GM12878 (cell line): Measurements from ENCODE around the gene TECTB. TPM values are rescaled to one million over a fixed set of nuclear protein-coding genes. Genes with fewer than 3 reads are reported as not detected.

ENCODE experiments used
- ATAC-seq: fragments of 200-7000 bp; cut with Tn5 transposase; 3 replicates; pipeline ENCODE4 v1.9.1; 2020; ENCODE audit warnings: mild to moderate bottlenecking, moderate library complexity
- BruUV-seq: library from RNA; stranded (reverse); fragments of 400-500 nt; replicated peaks from 2 replicates; lab custom pipeline; 2021; lab: Mats Ljungman, UMichigan
- CTCF ChIA-PET: fragments of 300-600 bp; sonication (Branson Sonifier 250); formaldehyde crosslinking; extraction: SDS; loops from one replicate; lab custom pipeline; 2021; ENCODE audit warnings: inconsistent platforms; lab: Yijun Ruan, JAX
- POLR2A ChIA-PET: fragments of 350-600 bp; formaldehyde crosslinking; extraction: SDS; loops from one replicate; lab custom pipeline; 2021; ENCODE audit warnings: inconsistent platforms; lab: Charles Lee
- RAD21 ChIA-PET: fragments of 300-600 bp; sonication (Branson Sonifier 250); formaldehyde crosslinking; loops from one replicate; lab custom pipeline; 2023; ENCODE audit warnings: antibody characterized with exemption; ENCODE audit not compliant: unreplicated experiment; lab: Charles Lee
- SMC1A ChIA-PET: fragments of 300-600 bp; sonication (Branson Sonifier 250); formaldehyde crosslinking; loops from one replicate; lab custom pipeline; 2023; ENCODE audit not compliant: unreplicated experiment, uncharacterized antibody; lab: Charles Lee
- DNase-seq: peaks from one replicate; pipeline ENCODE4 v3.0.0-alpha.2; 2011; ENCODE audit warnings: low read depth, low spot score
- FAIRE-seq: peaks from 3 replicates; lab custom pipeline; 2011; peaks lifted over from hg19 to GRCh38; lab: Jason Lieb, UNC
- H2AFZ ChIP-seq: 2 replicates; pipeline ENCODE4 v1.6.0; 2011; ENCODE audit warnings: low read depth, low read length, control low read depth; ENCODE audit not compliant: control insufficient read depth
- H3K27ac ChIP-seq: 2 replicates; pipeline ENCODE4 v1.5.1; 2011; ENCODE audit warnings: control low read depth; ENCODE audit not compliant: control insufficient read depth, insufficient read depth
- H3K27me3 ChIP-seq, 2 experiments: replicated peaks in 1 of 2; 2 replicates each; pipeline versions ENCODE4 v1.6.0 to v1.6.1; 2011; ENCODE audit warnings: low read length in 1 of 2; ENCODE audit not compliant: control insufficient read depth in 2 of 2, insufficient read depth in 2 of 2
- H3K36me3 ChIP-seq, 2 experiments: 2 replicates each; pipeline ENCODE4 v1.5.1; 2011; ENCODE audit warnings: low read length in 1 of 2; ENCODE audit not compliant: control insufficient read depth in 2 of 2, insufficient read depth in 2 of 2
- H3K4me1 ChIP-seq: 2 replicates; pipeline ENCODE4 v1.6.1; 2011; ENCODE audit warnings: mild to moderate bottlenecking, low read length, moderate library complexity, mixed read lengths; ENCODE audit not compliant: control insufficient read depth, insufficient read depth
- H3K4me2 ChIP-seq: 2 replicates; pipeline ENCODE4 v1.6.0; 2011; ENCODE audit warnings: control low read depth; ENCODE audit not compliant: control insufficient read depth, insufficient read depth
- H3K4me3 ChIP-seq: fragments of 200-600 bp; sonication (generic); 2 replicates; pipeline ENCODE4 v1.5.1; 2016
- H3K79me2 ChIP-seq: 2 replicates; pipeline ENCODE4 v1.6.0; 2011; ENCODE audit warnings: low read length; ENCODE audit not compliant: control insufficient read depth, insufficient read depth
- H3K9ac ChIP-seq: 2 replicates; pipeline ENCODE4 v1.8.0; 2011; ENCODE audit warnings: low read length, control low read depth, mixed read lengths; ENCODE audit not compliant: control insufficient read depth, insufficient read depth
- H3K9me3 ChIP-seq: replicated peaks from 3 replicates; pipeline ENCODE4 v1.5.1; 2011; ENCODE audit warnings: mild to moderate bottlenecking, low read length; ENCODE audit not compliant: control insufficient read depth, insufficient read depth
- H4K20me1 ChIP-seq: 2 replicates; pipeline ENCODE4 v1.6.0; 2011; ENCODE audit not compliant: control insufficient read depth, insufficient read depth
- BCL11A ChIP-seq: IDR thresholded peaks from 2 replicates; pipeline ENCODE4 v1.6.1; 2011; ENCODE audit warnings: low read depth, low read length
- BMI1 ChIP-seq: fragments of 450-650 bp; IDR thresholded peaks from 2 replicates; pipeline ENCODE4 v1.6.1; 2016; ENCODE audit warnings: mild to moderate bottlenecking, moderate library complexity, borderline replicate concordance
- ESRRA ChIP-seq: IDR thresholded peaks from 2 replicates; pipeline ENCODE4 v1.6.1; 2012; ENCODE audit warnings: mild to moderate bottlenecking, low read length, improper control_type of control experiment
- FOXK2 ChIP-seq: fragments of 450-650 bp; IDR thresholded peaks from 2 replicates; pipeline ENCODE4 v1.6.1; 2017; ENCODE audit warnings: mild to moderate bottlenecking, moderate library complexity
- HDAC6 ChIP-seq: fragments of 200-600 bp; sonication (generic); IDR thresholded peaks from one replicate; pipeline ENCODE4 v1.8.0; 2017; ENCODE audit warnings: antibody characterized with exemption; ENCODE audit not compliant: unreplicated experiment
- HSF1 ChIP-seq: fragments of 150-350 bp; IDR thresholded peaks from 2 replicates; pipeline ENCODE4 v1.6.1; 2014; ENCODE audit warnings: mild to moderate bottlenecking, low read depth, low read length
- JUNB ChIP-seq: IDR thresholded peaks from 2 replicates; pipeline ENCODE4 v1.6.1; 2016; ENCODE audit warnings: antibody characterized with exemption, mild to moderate bottlenecking
- KLF5 ChIP-seq: fragments of 450-650 bp; IDR thresholded peaks from 2 replicates; pipeline ENCODE4 v1.6.1; 2014; ENCODE audit warnings: mild to moderate bottlenecking; ENCODE audit not compliant: partially characterized antibody
- MTA2 ChIP-seq: fragments of 450-650 bp; IDR thresholded peaks from 2 replicates; pipeline ENCODE4 v1.6.1; 2016; ENCODE audit warnings: low read depth, mild to moderate bottlenecking, moderate library complexity
- NBN ChIP-seq: fragments of 450-650 bp; IDR thresholded peaks from 2 replicates; pipeline ENCODE4 v1.6.1; 2016
- NKRF ChIP-seq: fragments of 450-650 bp; conservative IDR thresholded peaks from 2 replicates; pipeline ENCODE4 v1.6.1; 2017; ENCODE audit warnings: mild to moderate bottlenecking, moderate library complexity
- RAD51 ChIP-seq: fragments of 450-650 bp; IDR thresholded peaks from 2 replicates; pipeline ENCODE4 v1.6.1; 2016; ENCODE audit warnings: moderate library complexity, mild to moderate bottlenecking, inconsistent platforms
- SIN3A ChIP-seq: IDR thresholded peaks from 2 replicates; pipeline ENCODE4 v1.6.1; 2012; ENCODE audit warnings: low read depth, low read length, improper control_type of control experiment
- SREBF2 ChIP-seq: IDR thresholded peaks from 2 replicates; pipeline ENCODE4 v1.6.1; 2012; ENCODE audit warnings: mild to moderate bottlenecking, low read length
- TBL1XR1 ChIP-seq: IDR thresholded peaks from 2 replicates; pipeline ENCODE4 v1.6.1; 2012; ENCODE audit warnings: low read depth, low read length, improper control_type of control experiment
- TCF3 ChIP-seq: IDR thresholded peaks from 2 replicates; pipeline ENCODE4 v1.6.1; 2012; ENCODE audit warnings: low read depth, mild to moderate bottlenecking, low read length, borderline replicate concordance; ENCODE audit not compliant: insufficient read depth
- ZNF24 ChIP-seq: fragments of 450-650 bp; IDR thresholded peaks from 2 replicates; pipeline ENCODE4 v1.6.1; 2017; ENCODE audit warnings: antibody characterized with exemption, mild to moderate bottlenecking
- ZNF274 ChIP-seq: IDR thresholded peaks from one replicate; pipeline ENCODE4 v1.8.0; 2011; ENCODE audit not compliant: insufficient read length, insufficient read depth
- WGBS: methylation state at CpG from one replicate; pipeline ENCODE4 v1.1.6; 2016; ENCODE audit warnings: low lambda C conversion rate; ENCODE audit not compliant: insufficient replicate concordance, insufficient coverage; ENCODE audit errors: missing lambda C conversion rate; 5-methylcytosine and 5-hydroxymethylcytosine counted together
- in situ Hi-C: fragments of 300-500 bp; cut with MboI; formaldehyde crosslinking; loops from 9 replicates; pipeline ENCODE4 v1.14.3; 2018; ENCODE audit warnings: mixed read lengths
- intact Hi-C: fragments of 100-400 bp; cut with micrococcal nuclease; formaldehyde crosslinking; loops from one replicate; pipeline ENCODE4 v1.14.2; 2022; ENCODE audit not compliant: unreplicated experiment
- polyA plus RNA-seq, 11 experiments: library from polyadenylated mRNA; depleted of rRNA in 4 of 11; unstranded in 6 of 11; stranded (reverse) in 5 of 11; fragments of >200 nt; fragmentation: Nextera tagmentation in 4 of 11; fragmentation: Illumina TruSeq in 1 of 11; extraction: Ambion mirVana in 4 of 11; extraction: Trizol in 1 of 11; gene quantifications; 1 replicate in 1 of 11; 2 replicates in 10 of 11; pipeline versions ENCODE4 v1.2.1 to v1.2.3, GENCODE V29; 2011 to 2016; ENCODE audit warnings: inconsistent platforms in 2 of 11, missing spikeins in 2 of 11, low read depth in 1 of 11
- total RNA-seq, 4 experiments: library from RNA; depleted of rRNA in 3 of 4; stranded (reverse); fragments of >200 nt in 3 of 4; fragmentation: Illumina TruSeq in 1 of 4; extraction: Trizol in 1 of 4; gene quantifications; 2 replicates each; pipeline versions ENCODE4 v1.2.1 to v1.2.3, GENCODE V29; 2013 to 2021
- TF ChIP-seq, protein P1 (sequence below): fragments of 450-650 bp; IDR thresholded peaks from 2 replicates; pipeline ENCODE4 v1.6.1; 2018; ENCODE audit warnings: mild to moderate bottlenecking, low read depth, moderate library complexity; ENCODE audit not compliant: partially characterized antibody

TECTB gene
- total and polyA plus RNA-seq, 10 of the 15 experiments (the other 5 are each of a cell fraction or from before 2014, with no cell fraction given) = not detected

DNA sequence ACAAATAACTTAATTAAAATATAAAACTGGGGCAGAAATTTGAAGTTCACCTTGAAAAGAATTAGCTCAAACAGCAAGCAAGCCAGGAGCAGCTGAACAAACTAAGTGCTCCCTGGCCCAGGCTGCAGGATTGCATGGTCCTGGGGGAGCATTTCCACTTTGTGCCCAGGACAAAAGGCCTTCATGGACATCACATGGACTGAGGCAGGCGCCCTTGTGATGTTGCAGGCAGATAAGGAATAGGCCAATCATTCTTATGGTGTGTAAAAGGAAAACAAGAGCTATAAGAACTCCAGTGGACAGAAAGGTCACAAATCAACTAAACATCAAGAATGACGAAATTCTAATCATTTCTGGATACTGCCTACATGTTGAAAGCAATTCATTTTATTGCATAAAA is 17.5 kb upstream of the TECTB start:
- CTCF ChIA-PET = interaction anchor here (1.3 kb wide), 1 partner anchor 128 kb away, joined by 3 read pairs; no protein-coding TSS in a partner anchor
- no peak for DNase-seq
- Histone ChIP-seq H3K27ac (no peak overlapping the region), H3K27me3 (no peaks in the 10 kb centered on the region), H3K9me3 (no peaks in the 10 kb centered on the region), H3K79me2 (no peaks in the 10 kb centered on the region), H3K4me2 (no peak overlapping the region), H3K4me1 (no peaks in the 10 kb centered on the region), H3K4me3 (no peak overlapping the region), H4K20me1 (no peaks in the 10 kb centered on the region), H3K36me3 (no peaks in the 10 kb centered on the region), H3K9ac (no peak overlapping the region), H2AFZ (no peak overlapping the region)
- SMC1A ChIA-PET = no interaction called here
- POLR2A ChIA-PET = no interaction called here
- intact Hi-C loops = no loop called here
- in situ Hi-C loops = no loop called here
- RAD21 ChIA-PET = no interaction called here
- no peak for FAIRE-seq
- no peak for TF ChIP-seq BMI1
- TF ChIP-seq HDAC6 = no peak
- no peak for TF ChIP-seq ZNF24
- no peak for TF ChIP-seq HSF1
- TF ChIP-seq SREBF2 = no peak
- no peak for TF ChIP-seq NBN
- no peak for TF ChIP-seq NKRF
- TF ChIP-seq ZNF274 = no peak
- TF ChIP-seq, protein P1, sequence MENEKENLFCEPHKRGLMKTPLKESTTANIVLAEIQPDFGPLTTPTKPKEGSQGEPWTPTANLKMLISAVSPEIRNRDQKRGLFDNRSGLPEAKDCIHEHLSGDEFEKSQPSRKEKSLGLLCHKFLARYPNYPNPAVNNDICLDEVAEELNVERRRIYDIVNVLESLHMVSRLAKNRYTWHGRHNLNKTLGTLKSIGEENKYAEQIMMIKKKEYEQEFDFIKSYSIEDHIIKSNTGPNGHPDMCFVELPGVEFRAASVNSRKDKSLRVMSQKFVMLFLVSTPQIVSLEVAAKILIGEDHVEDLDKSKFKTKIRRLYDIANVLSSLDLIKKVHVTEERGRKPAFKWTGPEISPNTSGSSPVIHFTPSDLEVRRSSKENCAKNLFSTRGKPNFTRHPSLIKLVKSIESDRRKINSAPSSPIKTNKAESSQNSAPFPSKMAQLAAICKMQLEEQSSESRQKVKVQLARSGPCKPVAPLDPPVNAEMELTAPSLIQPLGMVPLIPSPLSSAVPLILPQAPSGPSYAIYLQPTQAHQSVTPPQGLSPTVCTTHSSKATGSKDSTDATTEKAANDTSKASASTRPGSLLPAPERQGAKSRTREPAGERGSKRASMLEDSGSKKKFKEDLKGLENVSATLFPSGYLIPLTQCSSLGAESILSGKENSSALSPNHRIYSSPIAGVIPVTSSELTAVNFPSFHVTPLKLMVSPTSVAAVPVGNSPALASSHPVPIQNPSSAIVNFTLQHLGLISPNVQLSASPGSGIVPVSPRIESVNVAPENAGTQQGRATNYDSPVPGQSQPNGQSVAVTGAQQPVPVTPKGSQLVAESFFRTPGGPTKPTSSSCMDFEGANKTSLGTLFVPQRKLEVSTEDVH = no peak
- TF ChIP-seq JUNB = no peak
- TF ChIP-seq ESRRA = no peak
- TF ChIP-seq TCF3 = no peak
- TF ChIP-seq KLF5 = no peak
- no peak for TF ChIP-seq BCL11A
- TF ChIP-seq FOXK2 = no peak
- TF ChIP-seq MTA2 = no peak
- no peak for TF ChIP-seq RAD51
- no peak for TF ChIP-seq TBL1XR1
- no peak for TF ChIP-seq SIN3A
- no peak for ATAC-seq
- no TSS peak for BruUV-seq
- WGBS = 3% methylated on average over 2 of the region's 2 CpGs
